Measurements from ENCODE around the gene DCC.
A peak's percentile ranks its signal among the peaks of the same experiment; 100 is the strongest.

The DCC gene

DNA sequence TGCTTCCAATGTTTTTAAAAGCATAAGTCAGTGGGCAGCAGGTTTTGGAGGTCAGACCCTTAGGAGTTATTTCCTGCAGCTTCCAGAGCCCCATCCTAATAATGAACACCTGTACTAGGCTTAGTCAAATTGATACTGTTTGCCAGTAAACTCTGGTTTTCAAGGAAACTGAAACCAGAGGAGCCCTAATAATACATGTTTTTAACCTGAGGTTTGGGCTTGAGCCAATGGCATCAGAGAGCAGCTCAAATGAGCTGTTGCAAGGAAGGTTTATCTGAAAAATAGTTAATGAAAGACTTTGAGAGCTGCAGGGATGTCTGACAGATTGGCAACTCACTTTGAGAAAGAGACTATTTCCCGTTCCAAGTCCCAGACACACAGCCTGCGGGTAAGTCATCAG, 54.6 kb downstream of the DCC start:
- Histone ChIP-seq H3K9me2 (replicated peaks; ENCODE audit: insufficient read depth, low read length) (no peaks in the 10 kb centered on the region), H3K79me2 (ENCODE audit: low read length) (no peaks in the 10 kb centered on the region), H3F3A (ENCODE audit: insufficient read depth, low read length) (no peaks in the 10 kb centered on the region), H4K20me1 (ENCODE audit: insufficient read depth, low read length) (no peaks in the 10 kb centered on the region), H2AFZ (ENCODE audit: low read length) (0 out of 2 replicates have a peak overlapping the region, but pooled peaks have one; percentile 9), H3K27ac (ENCODE audit: low read length) (peak overlapping the region; percentile 17; the same call in 1 of the 2 replicates), H3K9me3 (replicated peaks; ENCODE audit: insufficient read depth, low read length) (no peaks in the 10 kb centered on the region), H3K4me2 (ENCODE audit: low read depth, low read length) (no peak overlapping the region), H3K4me3 (ENCODE audit: low read length) (no peak overlapping the region), H3K27me3 (replicated peaks; ENCODE audit: insufficient read depth, low read length) (no peaks in the 10 kb centered on the region), H3K4me1 (ENCODE audit: low read length) (peaks cover 13% of the 10 kb centered on the region), H3K36me3 (replicated peaks; ENCODE audit: insufficient read depth, low read length) (no peaks in the 10 kb centered on the region), H3K9ac (ENCODE audit: low read length) (no peak overlapping the region)
- TF ChIP-seq, protein P1, sequence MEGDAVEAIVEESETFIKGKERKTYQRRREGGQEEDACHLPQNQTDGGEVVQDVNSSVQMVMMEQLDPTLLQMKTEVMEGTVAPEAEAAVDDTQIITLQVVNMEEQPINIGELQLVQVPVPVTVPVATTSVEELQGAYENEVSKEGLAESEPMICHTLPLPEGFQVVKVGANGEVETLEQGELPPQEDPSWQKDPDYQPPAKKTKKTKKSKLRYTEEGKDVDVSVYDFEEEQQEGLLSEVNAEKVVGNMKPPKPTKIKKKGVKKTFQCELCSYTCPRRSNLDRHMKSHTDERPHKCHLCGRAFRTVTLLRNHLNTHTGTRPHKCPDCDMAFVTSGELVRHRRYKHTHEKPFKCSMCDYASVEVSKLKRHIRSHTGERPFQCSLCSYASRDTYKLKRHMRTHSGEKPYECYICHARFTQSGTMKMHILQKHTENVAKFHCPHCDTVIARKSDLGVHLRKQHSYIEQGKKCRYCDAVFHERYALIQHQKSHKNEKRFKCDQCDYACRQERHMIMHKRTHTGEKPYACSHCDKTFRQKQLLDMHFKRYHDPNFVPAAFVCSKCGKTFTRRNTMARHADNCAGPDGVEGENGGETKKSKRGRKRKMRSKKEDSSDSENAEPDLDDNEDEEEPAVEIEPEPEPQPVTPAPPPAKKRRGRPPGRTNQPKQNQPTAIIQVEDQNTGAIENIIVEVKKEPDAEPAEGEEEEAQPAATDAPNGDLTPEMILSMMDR (IDR thresholded peaks at IDR 0.05; ENCODE audit: low read length): no peak
- peak; percentile 48 for DNase-seq

DNA sequence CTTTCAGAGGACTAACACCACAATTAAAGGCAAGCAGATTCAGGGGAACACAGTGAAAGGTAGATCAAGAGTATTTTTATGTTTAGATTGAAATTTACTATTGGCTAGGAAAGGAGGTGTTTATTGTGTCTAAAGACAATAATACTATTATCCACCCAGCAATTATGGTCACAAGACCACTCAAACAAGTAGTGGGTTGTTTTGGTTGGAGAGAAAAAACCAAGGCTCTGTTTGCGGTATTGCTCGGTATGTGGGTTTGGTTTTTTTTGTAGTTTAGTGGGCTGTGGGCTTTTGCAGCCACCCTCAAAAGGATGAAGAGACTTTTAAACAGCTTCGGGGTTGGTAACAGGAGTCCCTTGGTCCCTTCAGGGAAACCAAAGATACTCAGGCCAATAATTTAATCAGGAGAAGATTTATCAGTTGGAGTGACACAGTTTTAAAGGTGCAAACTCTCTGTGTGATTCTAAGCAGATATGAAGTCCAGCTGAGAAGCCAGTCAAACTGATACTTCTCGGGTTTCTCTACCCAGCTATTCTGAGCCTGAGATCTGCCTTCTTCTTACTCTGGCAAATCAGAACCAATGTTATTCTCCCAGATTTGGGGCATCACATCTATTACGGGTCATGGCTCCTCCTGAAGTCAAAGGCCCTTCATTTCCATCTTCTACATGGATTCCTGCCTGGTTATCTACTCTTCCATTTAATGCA, 55.3 kb downstream of the DCC start:
- TF ChIP-seq EZH2phosphoT487 (IDR thresholded peaks at IDR 0.05; ENCODE audit: low read length) (no peak), EZH2 (optimal IDR thresholded peaks at IDR 0.05; ENCODE audit: low read depth, low read length) (no peak)
- TF ChIP-seq, protein P1 (IDR thresholded peaks at IDR 0.05; ENCODE audit: low read length): no peak
- Histone ChIP-seq H3K27ac (ENCODE audit: low read length) (peak overlapping the region; percentile 17; the same call in 1 of the 2 replicates), H3K4me3 (ENCODE audit: low read length) (no peak overlapping the region), H3K9me3 (replicated peaks; ENCODE audit: insufficient read depth, low read length) (no peaks in the 10 kb centered on the region), H3F3A (ENCODE audit: insufficient read depth, low read length) (no peaks in the 10 kb centered on the region), H3K9me2 (replicated peaks; ENCODE audit: insufficient read depth, low read length) (no peaks in the 10 kb centered on the region), H3K36me3 (replicated peaks; ENCODE audit: insufficient read depth, low read length) (no peaks in the 10 kb centered on the region), H2AFZ (ENCODE audit: low read length) (no peak overlapping the region), H3K9ac (ENCODE audit: low read length) (no peak overlapping the region), H3K27me3 (replicated peaks; ENCODE audit: insufficient read depth, low read length) (no peaks in the 10 kb centered on the region), H4K20me1 (ENCODE audit: insufficient read depth, low read length) (no peaks in the 10 kb centered on the region), H3K79me2 (ENCODE audit: low read length) (no peaks in the 10 kb centered on the region), H3K4me2 (ENCODE audit: low read depth, low read length) (no peak overlapping the region), H3K4me1 (ENCODE audit: low read length) (peaks cover 13% of the 10 kb centered on the region)
- no peak for DNase-seq

DNA sequence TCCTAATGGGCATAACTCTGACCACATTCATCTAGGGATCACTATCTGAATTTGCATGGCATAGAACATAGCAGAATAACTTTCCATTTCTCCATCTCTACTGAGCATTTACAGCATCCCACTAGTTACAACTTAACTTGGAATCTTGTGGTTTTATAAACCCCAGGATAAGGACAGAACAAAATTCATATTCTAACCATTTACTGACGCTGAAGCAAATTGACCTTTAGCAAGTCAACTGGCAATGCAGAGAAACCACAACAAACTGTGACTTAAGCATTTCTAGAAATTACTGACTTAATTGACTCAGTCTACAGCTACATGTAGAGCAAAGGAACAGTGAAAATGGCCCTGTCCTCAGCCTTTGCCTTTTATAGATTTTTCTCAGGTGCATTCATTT, 61.2 kb downstream of the DCC start:
- TF ChIP-seq EZH2 (optimal IDR thresholded peaks at IDR 0.05; ENCODE audit: low read depth, low read length) (no peak), EZH2phosphoT487 (IDR thresholded peaks at IDR 0.05; ENCODE audit: low read length) (no peak)
- TF ChIP-seq, protein P1 (IDR thresholded peaks at IDR 0.05; ENCODE audit: low read length): no peak
- Histone ChIP-seq H3K36me3 (replicated peaks; ENCODE audit: insufficient read depth, low read length) (no peaks in the 10 kb centered on the region), H3K4me2 (ENCODE audit: low read depth, low read length) (no peak overlapping the region), H3K9ac (ENCODE audit: low read length) (no peak overlapping the region), H3F3A (ENCODE audit: insufficient read depth, low read length) (no peaks in the 10 kb centered on the region), H3K4me1 (ENCODE audit: low read length) (no peaks in the 10 kb centered on the region), H3K79me2 (ENCODE audit: low read length) (no peaks in the 10 kb centered on the region), H3K27me3 (replicated peaks; ENCODE audit: insufficient read depth, low read length) (no peaks in the 10 kb centered on the region), H4K20me1 (ENCODE audit: insufficient read depth, low read length) (no peaks in the 10 kb centered on the region), H3K4me3 (ENCODE audit: low read length) (no peak overlapping the region), H3K9me3 (replicated peaks; ENCODE audit: insufficient read depth, low read length) (no peaks in the 10 kb centered on the region), H2AFZ (ENCODE audit: low read length) (no peak overlapping the region), H3K27ac (ENCODE audit: low read length) (no peak overlapping the region), H3K9me2 (replicated peaks; ENCODE audit: insufficient read depth, low read length) (no peaks in the 10 kb centered on the region)
- no peak for DNase-seq

Data from MM.1S (cell line).